ENCODE results near the gene GLRX5. TPM values are rescaled to one million over a fixed set of nuclear protein-coding genes. Genes with fewer than 3 reads are reported as not detected.
A peak's percentile ranks its signal among the peaks of the same experiment; 100 is the strongest.

The GLRX5 gene
- total RNA-seq (10 to 100 TPM; 15.4 to 24.2 (median 16.0) TPM), total RNA-seq (13.8 to 46.3 (median 21.5) reads per million in 29 experiments)
- 24.8 TPM for total RNA-seq (2013)

- no peaks in the 10 kb centered on the region for H3K9me3 Mint-ChIP-seq
- Histone ChIP-seq H3K27me3 (replicated peaks in 1 of 2; ENCODE audit: control insufficient read depth in 2 of 2, extremely low read depth in 1 of 2, insufficient read depth in 2 of 2, low read length in 1 of 2) (no peaks in the 10 kb centered on the region), H3K9me3 (no peaks in the 10 kb centered on the region), H3K4me1 (ENCODE audit: control insufficient read depth in 1 of 2, extremely low read depth in 1 of 2, insufficient read depth in 2 of 2, low read length in 2 of 2) (peaks cover 29 to 32% of the 10 kb centered on the region in 2 experiments), H3K4me3 (ENCODE audit: control insufficient read depth in 1 of 2, extremely low read depth in 1 of 2, low read length in 1 of 2) (peak within 1 kb of the TSS; percentile 77 to 92), H3K36me3 (ENCODE audit: control insufficient read depth in 2 of 2, extremely low read depth in 1 of 2, insufficient read depth in 1 of 2, low read length in 1 of 2) (peaks cover 0 to 9% of the 10 kb centered on the region in 2 donors), H3K27ac (ENCODE audit: low read length) (peak within 1 kb of the TSS; percentile 80)
- ChIA-PET POLR2A (interaction anchor here (1.0 to 1.2 kb wide), 2 partner anchors 11 to 18 kb away, joined by 3 read pairs; partner anchors contain the start of gene SYNE3 (in 1 of the 2)), CTCF (interaction anchor here in 1 of 2 donors (0.7 to 3.0 kb wide), 4 partner anchors 10 to 92 kb away, joined by 3 to 13 read pairs (median 5); no protein-coding TSS in a partner anchor)
- H3K4me1 Mint-ChIP-seq: peaks cover 73 to 76% (median 75%) of the 10 kb centered on the region in 3 donors
- peak within 1 kb of the TSS; percentile 95 for H3K27ac Mint-ChIP-seq
- H3K36me3 Mint-ChIP-seq: peaks cover 12% of the 10 kb centered on the region
- WGBS (ENCODE audit: insufficient coverage): under 1% methylated on average over 94 of the region's 97 CpGs
- DNase-seq (peak; percentile 94 to 99 (median 97)), ATAC-seq (replicated peaks in 1 of 4) (peak; percentile 88 to 91 (median 89))
- H3K27me3 Mint-ChIP-seq: no peaks in the 10 kb centered on the region
- peak within 1 kb of the TSS; percentile 92 to 95 (median 95) for H3K4me3 Mint-ChIP-seq
These were observed at the start of gene GLRX5 for GRCh38 chr14:95534299-95535225. Gene GLRX5 (plus strand): TSS chr14:95535050. CDS start chr14:95535090, 40 bp downstream.

GRCh38 chr14:95485222-95485819 lies 49.5 kb upstream of the GLRX5 start:
- Mint-ChIP-seq H3K4me1 (peaks cover 52 to 82% (median 71%) of the 10 kb centered on the region in 3 donors), H3K9me3 (no peaks in the 10 kb centered on the region), H3K27ac (peak overlapping the region; percentile 44 to 56), H3K36me3 (peaks cover 9% of the 10 kb centered on the region), H3K27me3 (no peaks in the 10 kb centered on the region), H3K4me3 (no peak overlapping the region)
- ATAC-seq (replicated peaks in 1 of 4): no peak
- DNase-seq: no peak
- H3K9me3 ChIP-seq: no peaks in the 10 kb centered on the region
- peaks cover 0 to 41% of the 10 kb centered on the region in 2 experiments for H3K4me1 ChIP-seq (ENCODE audit: control insufficient read depth in 1 of 2, extremely low read depth in 1 of 2, insufficient read depth in 2 of 2, low read length in 2 of 2)
- POLR2A ChIA-PET: no interaction called here
- peaks cover 6 to 16% of the 10 kb centered on the region in 2 donors for H3K36me3 ChIP-seq (ENCODE audit: control insufficient read depth in 2 of 2, extremely low read depth in 1 of 2, insufficient read depth in 1 of 2, low read length in 1 of 2)
- WGBS (ENCODE audit: insufficient coverage): 91% methylated on average over 6 of the region's 7 CpGs
- no peaks in the 10 kb centered on the region for H3K27me3 ChIP-seq (replicated peaks in 1 of 2; ENCODE audit: control insufficient read depth in 2 of 2, extremely low read depth in 1 of 2, insufficient read depth in 2 of 2, low read length in 1 of 2)
- H3K4me3 ChIP-seq (ENCODE audit: control insufficient read depth in 1 of 2, extremely low read depth in 1 of 2, low read length in 1 of 2): no peak overlapping the region
- CTCF ChIA-PET: no interaction called here
- no peak overlapping the region for H3K27ac ChIP-seq (ENCODE audit: low read length)

- no peak overlapping the region for H3K27ac ChIP-seq (ENCODE audit: low read length)
- Mint-ChIP-seq H3K9me3 (peaks cover 0 to 3% (median 0%) of the 10 kb centered on the region in 3 donors), H3K36me3 (peaks cover 17% of the 10 kb centered on the region), H3K27me3 (no peaks in the 10 kb centered on the region), H3K4me1 (peaks cover 57 to 81% (median 71%) of the 10 kb centered on the region in 3 donors), H3K4me3 (no peak overlapping the region), H3K27ac (peak overlapping the region; percentile 67 to 82)
- H3K4me1 ChIP-seq (ENCODE audit: control insufficient read depth in 1 of 2, extremely low read depth in 1 of 2, insufficient read depth in 2 of 2, low read length in 2 of 2): peaks cover 0 to 34% of the 10 kb centered on the region in 2 experiments
- peak in 1 of 35 experiments; percentile 19 for DNase-seq
- CTCF ChIA-PET: no interaction called here
- H3K36me3 ChIP-seq (ENCODE audit: control insufficient read depth in 2 of 2, extremely low read depth in 1 of 2, insufficient read depth in 1 of 2, low read length in 1 of 2): peaks cover 6 to 14% of the 10 kb centered on the region in 2 donors
- H3K27me3 ChIP-seq (replicated peaks in 1 of 2; ENCODE audit: control insufficient read depth in 2 of 2, extremely low read depth in 1 of 2, insufficient read depth in 2 of 2, low read length in 1 of 2): no peaks in the 10 kb centered on the region
- WGBS (ENCODE audit: insufficient coverage): 99% methylated on average over 9 of the region's 15 CpGs
- POLR2A ChIA-PET: no interaction called here
- no peak overlapping the region for H3K4me3 ChIP-seq (ENCODE audit: control insufficient read depth in 1 of 2, extremely low read depth in 1 of 2, low read length in 1 of 2)
- no peak for ATAC-seq (replicated peaks in 1 of 4)
- peaks cover 1% of the 10 kb centered on the region for H3K9me3 ChIP-seq
These were observed 47.8 kb upstream of the GLRX5 start for GRCh38 chr14:95486875-95487668.

- Mint-ChIP-seq H3K4me1 (peaks cover 57 to 80% (median 72%) of the 10 kb centered on the region in 3 donors), H3K36me3 (peaks cover 22% of the 10 kb centered on the region), H3K27me3 (no peaks in the 10 kb centered on the region), H3K27ac (peak overlapping the region; percentile 57 to 71), H3K9me3 (peaks cover 0 to 8% (median 0%) of the 10 kb centered on the region in 3 donors), H3K4me3 (no peak overlapping the region)
- POLR2A ChIA-PET: no interaction called here
- ATAC-seq (replicated peaks in 1 of 4) (no peak), DNase-seq (no peak)
- H3K4me1 ChIP-seq (ENCODE audit: control insufficient read depth in 1 of 2, extremely low read depth in 1 of 2, insufficient read depth in 2 of 2, low read length in 2 of 2): peaks cover 0 to 30% of the 10 kb centered on the region in 2 experiments
- CTCF ChIA-PET: no interaction called here
- H3K27me3 ChIP-seq (replicated peaks in 1 of 2; ENCODE audit: control insufficient read depth in 2 of 2, extremely low read depth in 1 of 2, insufficient read depth in 2 of 2, low read length in 1 of 2): no peaks in the 10 kb centered on the region
- WGBS (ENCODE audit: insufficient coverage): 91% methylated on average over 1 of the region's 3 CpGs
- H3K4me3 ChIP-seq (ENCODE audit: control insufficient read depth in 1 of 2, extremely low read depth in 1 of 2, low read length in 1 of 2): no peak overlapping the region
- peaks cover 3 to 16% of the 10 kb centered on the region in 2 donors for H3K36me3 ChIP-seq (ENCODE audit: control insufficient read depth in 2 of 2, extremely low read depth in 1 of 2, insufficient read depth in 1 of 2, low read length in 1 of 2)
- peaks cover 2% of the 10 kb centered on the region for H3K9me3 ChIP-seq
- no peak overlapping the region for H3K27ac ChIP-seq (ENCODE audit: low read length)
These were observed 47.2 kb upstream of the GLRX5 start for GRCh38 chr14:95487669-95488084.

DNA sequence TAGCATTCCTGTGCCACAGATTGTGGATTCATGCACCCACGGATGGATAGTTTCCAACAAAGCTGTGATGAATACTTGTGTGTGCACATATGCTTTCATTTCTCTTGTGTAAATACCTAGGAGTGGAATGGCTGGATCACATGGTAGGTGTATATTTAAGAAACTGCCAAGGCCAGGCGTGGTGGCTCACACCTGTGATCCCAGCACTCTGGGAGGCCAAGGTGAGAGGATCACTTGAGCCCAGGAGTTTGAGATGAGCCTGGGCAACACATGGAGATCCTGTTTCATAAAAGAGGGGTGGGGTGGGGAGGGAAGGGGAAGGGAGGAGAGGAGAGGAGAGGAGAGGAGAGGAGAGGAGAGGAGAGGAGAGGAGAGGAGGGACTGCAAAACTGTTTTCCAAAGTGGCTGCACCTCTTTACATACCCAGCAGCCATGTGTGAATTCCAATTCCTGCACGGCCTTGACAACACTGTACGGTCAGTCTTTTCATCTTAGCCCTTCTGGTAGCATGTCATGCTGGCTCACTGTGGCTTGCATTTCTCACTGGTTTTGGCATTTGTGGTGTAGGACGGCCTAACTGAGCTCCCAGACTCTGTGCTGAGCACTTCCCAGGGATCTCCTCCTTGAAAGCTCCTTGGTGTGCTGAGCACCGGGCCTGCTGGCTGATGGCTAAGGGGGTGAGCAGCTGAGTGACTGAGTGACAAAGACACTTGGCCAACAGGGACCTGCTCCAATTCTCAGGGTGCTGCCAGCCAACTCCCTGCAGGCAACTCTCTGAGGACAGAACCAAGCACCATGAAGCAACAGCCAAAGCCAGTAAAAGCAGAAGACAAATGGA lies 46.3 kb upstream of the GLRX5 start:
- no peaks in the 10 kb centered on the region for H3K27me3 ChIP-seq (replicated peaks in 1 of 2; ENCODE audit: control insufficient read depth in 2 of 2, extremely low read depth in 1 of 2, insufficient read depth in 2 of 2, low read length in 1 of 2)
- H3K4me1 Mint-ChIP-seq: peaks cover 53 to 80% (median 68%) of the 10 kb centered on the region in 3 donors
- H3K36me3 Mint-ChIP-seq: peaks cover 22% of the 10 kb centered on the region
- no peak for ATAC-seq (replicated peaks in 1 of 4)
- no peak overlapping the region for H3K4me3 Mint-ChIP-seq
- ChIA-PET POLR2A (no interaction called here), CTCF (interaction anchor here in 1 of 2 donors (1.1 kb wide), 1 partner anchor 36 kb away, joined by 3 read pairs; no protein-coding TSS in a partner anchor)
- H3K36me3 ChIP-seq (ENCODE audit: control insufficient read depth in 2 of 2, extremely low read depth in 1 of 2, insufficient read depth in 1 of 2, low read length in 1 of 2): peaks cover 3 to 16% of the 10 kb centered on the region in 2 donors
- H3K9me3 Mint-ChIP-seq: peaks cover 0 to 8% (median 0%) of the 10 kb centered on the region in 3 donors
- 98% methylated on average over 6 of the region's 6 CpGs for WGBS (ENCODE audit: insufficient coverage)
- peaks cover 0 to 28% of the 10 kb centered on the region in 2 experiments for H3K4me1 ChIP-seq (ENCODE audit: control insufficient read depth in 1 of 2, extremely low read depth in 1 of 2, insufficient read depth in 2 of 2, low read length in 2 of 2)
- H3K27ac ChIP-seq (ENCODE audit: low read length): no peak overlapping the region
- DNase-seq: no peak
- no peak overlapping the region for H3K4me3 ChIP-seq (ENCODE audit: control insufficient read depth in 1 of 2, extremely low read depth in 1 of 2, low read length in 1 of 2)
- no peaks in the 10 kb centered on the region for H3K27me3 Mint-ChIP-seq
- peak overlapping the region; percentile 57 to 66 for H3K27ac Mint-ChIP-seq
- peaks cover 2% of the 10 kb centered on the region for H3K9me3 ChIP-seq
